GM12874 (cell line): ENCODE results near the gene ATG2B.

ENCODE experiments used
- CTCF ChIP-seq: IDR thresholded peaks from 2 replicates; pipeline ENCODE4 v1.5.1; 2011; ENCODE audit warnings: low read depth, mild to moderate bottlenecking, control low read depth, low read length, moderate library complexity; ENCODE audit not compliant: insufficient read depth

ATG2B gene

GRCh38 chr14:96271421-96271762 lies 91.7 kb downstream of the ATG2B start:
- no peak for TF ChIP-seq CTCF

GRCh38 chr14:96270565-96271420 lies 92.3 kb downstream of the ATG2B start:
- TF ChIP-seq CTCF: no peak

GRCh38 chr14:96269359-96269710 lies 93.8 kb downstream of the ATG2B start:
- TF ChIP-seq CTCF: no peak

- TF ChIP-seq CTCF: no peak
These were observed 94.4 kb downstream of the ATG2B start for GRCh38 chr14:96268431-96269358.

- no peak for TF ChIP-seq CTCF
These were observed 95.2 kb downstream of the ATG2B start for GRCh38 chr14:96267916-96268315.

GRCh38 chr14:96267336-96267735 lies 95.8 kb downstream of the ATG2B start:
- TF ChIP-seq CTCF: no peak

- no peak for TF ChIP-seq CTCF
These were observed 97.6 kb downstream of the ATG2B start for GRCh38 chr14:96265383-96266095.
